Ammon's horn (tissue), 1 donor: ENCODE results near the gene ATP5F1D.

Source experiments
- DNase-seq: peaks from one replicate; pipeline ENCODE4 v3.0.0-alpha.2; 2016; ENCODE audit warnings: low spot score

The ATP5F1D gene

DNA sequence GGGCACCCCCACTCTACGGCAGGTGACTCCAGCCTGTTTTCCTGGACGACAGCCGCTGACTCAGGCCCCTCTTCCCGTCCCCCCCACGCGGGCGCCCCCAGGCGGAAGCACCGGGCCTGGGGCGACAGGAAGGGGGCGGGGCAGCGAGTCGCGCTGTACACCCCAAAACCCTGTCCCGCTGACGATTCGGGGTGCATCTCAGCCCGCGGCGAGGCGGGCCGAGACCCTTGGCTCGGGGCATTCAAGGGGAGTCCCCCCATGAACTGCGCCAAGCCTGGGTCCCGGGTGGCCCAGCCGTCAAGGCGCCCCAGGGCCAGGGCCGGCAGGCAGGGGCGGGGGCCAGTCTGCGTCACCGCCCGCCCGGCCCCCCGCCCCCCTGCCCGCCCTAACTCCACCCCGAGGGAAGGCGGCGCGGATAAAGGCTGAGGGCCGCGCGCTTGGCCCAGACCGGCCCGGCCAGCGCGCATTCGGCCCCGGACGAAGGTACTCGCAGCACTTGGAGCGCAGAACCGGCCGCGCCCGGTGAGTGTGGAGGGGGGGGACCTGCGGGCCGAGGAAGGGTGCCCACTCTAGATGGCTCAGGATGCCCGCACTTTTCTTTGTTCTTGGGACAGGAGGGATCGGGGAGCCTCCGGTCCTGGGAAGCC lies 6.7 kb downstream of the ATP5F1D start, which contains the start of gene MIDN:
Gene MIDN (plus strand): TSS at position 445 of the 647 bp plus-strand sequence. CDS start 1,714 bp downstream, outside the sequence.
- peak; percentile 77 for DNase-seq

DNA sequence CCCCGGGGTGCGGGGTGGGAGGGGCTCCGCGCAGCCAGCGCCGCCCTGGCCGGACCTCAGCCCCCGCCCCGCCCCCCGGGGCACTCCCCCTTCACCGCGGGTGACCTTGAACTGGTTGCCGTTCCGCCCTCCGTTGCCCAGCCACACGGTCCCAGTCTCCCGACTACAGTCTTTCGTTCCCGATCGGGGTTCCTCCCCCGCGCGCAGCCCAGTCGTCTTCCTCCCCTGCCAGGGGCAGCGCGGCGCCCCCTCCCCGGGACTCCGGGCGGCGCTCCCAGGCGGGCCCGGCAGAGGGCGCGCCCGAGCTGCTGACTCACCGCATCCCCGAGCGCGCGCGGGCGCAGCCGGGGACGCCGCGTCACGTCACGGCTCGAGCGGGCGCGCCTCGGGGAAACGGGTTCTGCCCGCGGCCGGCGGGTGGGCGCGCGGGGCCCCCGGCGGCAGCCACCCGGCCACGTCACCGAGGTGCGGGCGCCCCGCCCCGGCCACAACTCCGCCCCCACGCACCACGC lies 7.3 kb downstream of the ATP5F1D start:
- peak; percentile 73 for DNase-seq

DNA sequence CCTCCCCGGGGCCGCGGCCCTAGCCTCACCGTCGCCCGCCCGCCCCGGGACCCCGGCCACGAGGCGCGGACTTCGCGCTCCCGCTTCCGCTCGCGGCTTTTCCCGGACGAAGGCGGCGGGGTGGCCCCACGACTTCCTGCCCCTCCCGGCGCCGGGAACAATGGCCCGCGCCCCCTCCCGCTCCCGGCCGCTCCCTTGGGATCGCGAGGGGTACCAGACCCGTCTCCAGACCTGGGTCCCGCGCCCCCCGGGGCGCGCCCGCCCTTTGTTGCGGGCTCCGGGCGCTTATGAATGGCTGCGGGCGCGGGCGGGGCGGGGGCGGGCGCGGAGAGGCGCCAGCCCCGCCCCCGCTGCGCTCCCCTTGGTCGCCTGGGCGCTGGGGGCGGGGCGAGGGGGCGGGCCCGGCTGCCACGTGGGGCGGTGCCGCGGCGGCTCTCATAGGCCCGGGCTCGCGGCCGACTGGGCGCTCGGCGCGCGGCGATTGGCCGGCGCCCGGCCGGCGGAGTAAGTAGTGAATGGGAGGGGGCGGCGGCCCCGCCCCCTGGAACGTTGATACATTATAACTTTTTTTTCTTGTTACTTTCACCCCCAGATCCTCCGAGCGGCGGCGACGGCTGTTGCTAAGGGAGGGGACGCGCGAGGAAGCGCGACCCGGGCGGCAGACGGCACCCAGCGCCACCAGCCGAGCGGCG lies 7.9 kb downstream of the ATP5F1D start:
- peak; percentile 93 for DNase-seq

GRCh38 chr19:1249990-1250436 lies 8.5 kb downstream of the ATP5F1D start:
- DNase-seq = no peak

DNA sequence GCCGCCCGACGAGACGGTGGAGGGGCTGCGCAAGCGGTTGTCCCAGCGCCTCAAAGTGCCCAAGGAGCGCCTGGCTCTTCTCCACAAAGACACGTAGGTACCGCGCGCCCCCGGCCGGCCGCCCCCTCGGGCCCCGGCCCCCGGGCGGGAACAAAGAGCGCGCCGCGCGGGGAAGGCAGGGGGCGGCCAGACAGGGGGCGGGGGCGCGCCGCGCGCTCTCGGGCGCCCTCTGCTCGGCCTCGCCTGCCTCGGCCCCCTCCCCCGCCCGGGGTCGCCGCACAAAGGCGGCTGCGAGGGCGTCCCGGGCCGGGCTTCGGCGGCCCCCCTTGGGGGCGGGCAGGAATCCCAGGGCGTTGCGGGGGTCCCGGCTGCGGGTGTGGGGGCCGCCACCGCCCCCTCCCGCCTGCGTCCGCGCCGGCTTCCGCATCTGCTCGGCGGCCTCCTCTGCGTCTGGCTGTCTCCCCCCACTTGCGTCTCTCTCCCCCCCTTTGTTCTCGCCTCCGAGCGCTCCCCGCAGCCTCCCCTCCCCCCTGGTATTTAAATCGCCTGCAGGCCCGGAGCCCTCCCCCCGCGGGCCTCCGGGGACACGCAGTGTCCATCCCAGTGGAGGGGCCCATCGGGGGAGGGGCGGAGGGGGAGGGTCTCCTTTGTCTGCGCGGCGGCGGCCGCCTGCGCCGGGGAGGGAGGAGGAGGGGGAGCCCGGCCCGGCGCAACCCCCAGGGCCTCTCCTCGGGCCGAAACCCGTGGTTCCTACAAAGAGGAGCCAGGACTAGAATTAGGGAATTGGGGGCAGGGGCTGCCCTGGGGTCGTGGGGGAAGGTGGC lies 9.1 kb downstream of the ATP5F1D start:
- DNase-seq = peak; percentile 83

DNA sequence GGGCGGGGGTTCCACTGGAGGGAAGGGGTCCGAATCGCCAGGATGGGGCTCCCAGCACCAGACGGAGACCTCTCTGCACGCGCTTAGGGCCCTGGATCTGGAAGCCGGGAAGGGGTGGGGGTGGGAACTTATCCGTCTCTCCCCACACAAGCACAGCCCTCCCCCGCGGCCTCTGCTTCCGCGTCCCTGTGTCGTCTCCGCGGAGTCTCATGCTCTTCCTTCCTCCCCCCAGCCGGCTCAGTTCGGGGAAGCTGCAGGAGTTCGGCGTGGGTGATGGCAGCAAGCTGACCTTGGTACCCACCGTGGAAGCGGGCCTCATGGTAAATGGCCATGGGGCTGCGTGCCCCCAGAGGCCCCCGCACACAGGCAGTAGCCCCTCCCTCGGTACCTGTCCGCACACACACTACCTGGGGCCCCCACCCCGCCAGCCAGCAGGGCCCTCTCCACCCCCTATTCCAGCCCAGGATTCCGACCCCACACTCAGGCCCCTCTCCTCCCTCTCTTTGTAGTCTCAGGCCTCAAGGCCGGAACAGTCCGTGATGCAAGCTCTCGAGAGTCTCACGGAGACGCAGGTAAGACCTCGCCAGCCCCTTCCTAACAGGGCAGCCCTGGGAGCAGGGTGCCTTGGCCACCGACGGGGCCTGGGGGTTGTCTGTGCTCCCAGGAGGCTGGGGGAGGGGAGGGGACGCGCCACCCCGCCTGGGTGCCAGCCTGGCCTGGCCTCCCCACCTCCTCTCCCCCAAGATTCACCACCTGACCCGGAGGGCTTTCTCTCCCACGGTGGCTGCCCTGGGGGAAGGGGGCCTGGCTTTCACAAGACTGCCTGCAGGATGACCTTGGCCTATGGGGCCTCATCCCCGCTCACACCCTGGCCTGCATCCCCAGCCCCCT lies 10.0 kb downstream of the ATP5F1D start:
- DNase-seq = peak; percentile 83

- DNase-seq = peak; percentile 89
Measured at GRCh38 chr19:1252221-1252820, 10.8 kb downstream of the ATP5F1D start.

DNA sequence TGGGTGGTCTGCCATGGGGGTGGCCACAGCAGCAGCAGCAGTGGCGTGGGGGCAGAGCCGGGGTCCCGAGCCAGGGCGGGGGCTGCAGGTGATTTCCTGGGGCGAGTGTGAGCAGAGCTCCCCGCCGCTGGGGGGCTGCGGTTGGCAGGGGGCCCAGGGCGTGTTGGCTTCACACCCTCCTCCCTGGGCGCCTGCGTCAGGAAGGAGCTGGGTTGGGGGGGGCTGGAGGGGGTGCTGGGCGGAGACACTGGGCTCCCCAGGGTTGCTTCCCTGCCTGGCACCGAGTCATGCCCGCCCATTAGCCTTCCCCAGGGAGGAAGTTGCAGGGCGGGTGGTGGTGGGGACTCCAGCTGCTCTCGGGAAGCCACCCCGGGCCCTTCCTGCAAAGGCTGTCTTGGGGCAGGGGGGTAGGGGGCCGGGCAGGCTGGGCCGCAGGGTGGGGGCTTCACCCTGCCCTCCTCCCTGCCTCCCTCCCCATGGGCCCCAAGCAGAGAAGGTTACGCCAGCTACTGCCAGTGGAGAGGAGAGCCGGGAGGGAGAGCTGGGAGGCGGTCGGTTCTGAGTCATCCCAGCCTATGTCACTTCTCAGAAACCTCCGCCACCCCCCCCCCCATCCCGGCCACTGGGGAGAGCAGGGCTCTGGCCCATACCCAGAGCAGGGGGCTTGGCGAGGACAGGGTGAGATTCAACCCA lies 11.4 kb downstream of the ATP5F1D start:
- DNase-seq = peak; percentile 94

DNA sequence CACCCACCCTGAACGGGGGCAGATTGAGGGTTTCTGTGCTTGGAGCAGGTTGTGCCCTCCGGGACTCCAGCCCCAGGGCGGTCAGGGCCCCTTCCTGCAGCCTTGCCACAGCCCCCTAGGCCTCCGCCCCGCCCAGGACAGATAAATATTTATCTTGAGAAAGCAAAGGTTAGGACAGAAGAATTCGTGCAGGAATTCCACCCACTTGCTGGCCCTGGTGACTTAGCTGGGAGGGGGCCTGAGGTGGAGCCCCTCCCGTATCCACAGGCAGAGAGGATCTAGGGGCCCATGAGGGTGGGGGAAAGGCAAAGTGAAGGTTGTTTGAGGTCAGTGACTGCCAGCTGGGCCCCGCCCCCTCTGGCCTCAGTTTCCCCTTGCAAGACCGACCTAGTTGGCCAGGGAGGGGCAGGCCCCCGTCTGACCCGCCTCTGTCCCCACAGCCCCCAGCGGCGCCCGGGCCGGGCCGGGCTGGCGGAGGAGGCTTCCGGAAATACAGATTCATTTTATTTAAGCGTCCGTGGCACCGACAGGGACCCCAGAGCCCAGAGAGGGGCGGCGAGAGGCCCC lies 12.0 kb downstream of the ATP5F1D start:
- no peak for DNase-seq

GRCh38 chr19:1254081-1254527 lies 12.6 kb downstream of the ATP5F1D start:
- DNase-seq = peak; percentile 81

DNA sequence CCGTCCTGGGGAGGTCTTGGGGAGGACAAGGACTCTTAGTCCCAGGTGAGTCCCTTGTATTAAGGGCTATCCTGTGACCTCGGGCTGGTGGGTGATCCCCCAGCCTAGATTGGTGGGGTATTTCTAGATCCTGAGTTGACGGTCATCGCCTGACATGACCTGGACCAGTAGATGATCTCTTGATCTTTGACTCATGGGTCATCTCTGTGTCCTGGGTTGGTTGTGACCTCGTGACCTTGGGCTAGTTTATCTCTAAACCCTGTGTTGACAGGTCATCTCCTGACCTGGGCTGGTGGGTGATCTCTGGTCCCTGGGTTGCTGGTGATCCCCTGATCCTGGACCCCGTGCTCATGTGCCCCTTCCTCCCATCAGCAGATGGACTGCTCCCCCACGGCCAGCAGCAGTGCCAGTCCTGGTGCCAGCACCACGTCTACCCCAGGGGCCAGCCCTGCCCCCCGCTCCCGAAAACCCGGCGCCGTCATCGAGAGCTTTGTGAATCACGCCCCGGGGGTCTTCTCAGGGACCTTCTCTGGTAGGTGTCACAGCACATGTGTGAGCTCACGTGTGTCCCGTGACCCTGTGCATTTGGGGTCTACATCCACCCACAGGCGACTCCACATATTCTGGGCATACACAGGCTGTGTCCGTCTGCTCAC lies 13.1 kb downstream of the ATP5F1D start:
- DNase-seq = no peak

GRCh38 chr19:1255186-1256161 lies 13.9 kb downstream of the ATP5F1D start:
- peak; percentile 90 for DNase-seq

GRCh38 chr19:1256646-1257474 lies 15.3 kb downstream of the ATP5F1D start:
- no peak for DNase-seq

DNA sequence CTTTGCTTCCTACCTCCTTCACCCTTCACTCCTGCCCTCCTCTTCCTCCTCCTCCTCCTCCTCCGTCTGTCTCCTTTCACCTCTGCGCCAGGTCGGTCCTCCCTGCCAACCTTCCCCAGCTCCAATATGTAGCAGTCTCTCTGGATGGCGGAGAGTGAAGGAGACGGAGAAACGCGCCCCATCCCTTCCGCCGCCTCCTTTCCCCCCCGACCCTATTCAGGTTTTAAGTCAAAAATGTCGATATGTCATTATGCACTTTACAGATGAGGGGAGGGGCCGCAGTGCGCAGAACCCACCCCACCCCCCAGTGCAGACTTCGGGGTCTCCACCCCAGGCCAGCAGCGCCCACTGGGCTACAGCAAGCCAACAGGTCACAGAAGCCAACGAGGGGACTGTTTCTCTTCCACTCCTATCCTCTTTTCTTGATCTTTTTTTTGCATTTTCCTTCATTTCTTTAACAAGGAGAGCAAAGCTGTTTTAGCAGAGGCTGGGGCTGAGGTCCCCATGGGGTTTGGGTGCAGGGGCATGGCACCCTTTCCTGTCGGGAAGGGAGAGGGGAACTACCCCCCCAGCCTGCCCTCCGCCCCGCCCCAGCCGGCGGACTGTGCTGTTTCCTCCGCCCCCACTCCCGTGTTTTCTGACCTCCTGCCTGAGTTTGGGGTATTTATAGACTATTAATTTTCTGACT lies 16.1 kb downstream of the ATP5F1D start:
- DNase-seq = no peak

GRCh38 chr19:1258163-1258492 lies 16.6 kb downstream of the ATP5F1D start:
- DNase-seq = no peak

- DNase-seq = no peak
Measured at GRCh38 chr19:1258707-1259205, 17.2 kb downstream of the ATP5F1D start.
